Measurements from ENCODE around the gene LRBA.
A peak's percentile ranks its signal among the peaks of the same experiment; 100 is the strongest.

Gene LRBA

GRCh38 chr4:150867148-150867547, 147.9 kb downstream of the LRBA start:
- peak; percentile 27 for DNase-seq

DNA sequence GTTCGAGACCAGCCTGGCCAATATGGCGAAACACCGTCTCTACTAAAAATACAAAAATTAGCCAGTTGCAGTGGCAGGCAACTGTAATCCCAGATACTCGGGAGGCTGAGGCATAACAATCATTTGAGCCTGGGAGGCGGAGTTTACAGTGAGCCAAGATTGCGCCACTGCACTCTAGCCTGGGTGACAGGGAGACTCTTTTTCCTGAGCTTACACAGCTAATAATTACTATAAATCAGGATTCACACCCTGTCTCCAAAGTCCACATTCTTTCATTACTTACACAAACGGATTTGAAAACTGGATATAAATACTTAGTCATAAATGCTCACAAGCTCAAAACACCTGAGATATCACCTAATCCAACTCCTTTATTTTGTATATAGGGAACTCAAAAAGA, 151.6 kb downstream of the LRBA start:
- no peak for DNase-seq

- DNase-seq: no peak
Observed at GRCh38 chr4:150862829-150863228, 152.3 kb downstream of the LRBA start.

DNA sequence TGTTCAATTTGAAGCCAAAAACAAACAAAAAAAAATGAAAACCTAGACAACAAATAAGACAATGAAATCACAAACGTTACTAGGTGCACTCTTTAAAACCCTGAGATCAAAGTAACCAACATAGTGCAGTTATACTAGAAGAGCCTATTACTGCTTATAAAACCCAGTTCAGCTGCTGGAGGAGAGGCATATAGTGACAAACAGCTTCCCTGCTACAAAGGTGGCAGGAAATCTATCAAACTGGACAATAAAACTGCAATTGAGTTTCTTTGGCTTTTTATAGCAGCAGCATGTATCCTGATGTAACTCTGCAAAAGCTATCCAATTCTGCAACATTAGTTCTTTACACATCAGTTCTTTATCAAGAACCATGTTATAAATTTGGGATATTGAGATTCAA, 155.6 kb downstream of the LRBA start:
- no peak for DNase-seq

GRCh38 chr4:150855981-150856510, 159.0 kb downstream of the LRBA start:
- DNase-seq: no peak

DNA sequence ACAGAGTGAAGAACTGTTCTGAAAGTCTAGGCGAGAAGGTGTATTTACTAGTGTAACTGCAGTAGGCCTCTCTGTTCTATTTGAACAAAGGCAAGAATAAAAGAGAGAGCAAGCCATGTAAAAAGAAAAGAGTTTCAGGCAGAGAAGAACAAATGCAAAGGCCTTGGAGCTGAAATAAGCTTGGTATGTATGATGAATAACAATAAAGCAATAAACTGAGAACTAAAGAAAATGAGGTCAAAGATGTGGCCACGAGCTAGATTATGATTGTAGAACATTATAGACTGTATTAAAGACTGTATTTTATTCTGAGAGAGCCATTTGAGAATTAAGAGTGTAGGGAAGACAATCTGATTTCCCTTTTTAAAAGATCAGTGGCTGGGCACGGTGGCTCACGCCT, 160.5 kb downstream of the LRBA start:
- no peak for DNase-seq

GRCh38 chr4:150853882-150854281, 161.2 kb downstream of the LRBA start:
- no peak for DNase-seq

- DNase-seq: no peak
Observed at GRCh38 chr4:150852216-150852615, 162.9 kb downstream of the LRBA start.

DNA sequence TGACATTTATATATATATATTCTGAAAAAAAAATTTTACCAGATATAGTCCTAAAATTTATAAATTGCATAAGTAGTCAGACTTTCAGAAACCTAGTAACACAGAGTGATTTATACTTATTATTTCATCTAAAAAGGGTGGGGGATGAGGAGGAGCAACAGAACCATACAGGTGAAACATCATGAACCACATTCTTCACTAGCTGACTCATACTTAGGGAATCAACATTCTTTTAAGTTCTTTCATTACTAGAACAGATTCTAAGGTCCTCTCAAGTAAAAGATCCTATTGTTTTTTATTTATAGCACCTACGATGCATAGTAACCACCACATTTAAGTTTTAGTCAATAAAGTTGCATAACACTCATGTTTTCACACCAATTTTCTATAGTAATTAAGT, 166.1 kb downstream of the LRBA start:
- no peak for DNase-seq

GRCh38 chr4:150828159-150828558, 186.9 kb downstream of the LRBA start:
- no peak for DNase-seq

- DNase-seq: no peak
Observed at GRCh38 chr4:150827226-150827625, 187.9 kb downstream of the LRBA start.

GRCh38 chr4:150826306-150826705, 188.8 kb downstream of the LRBA start:
- DNase-seq: no peak

DNA sequence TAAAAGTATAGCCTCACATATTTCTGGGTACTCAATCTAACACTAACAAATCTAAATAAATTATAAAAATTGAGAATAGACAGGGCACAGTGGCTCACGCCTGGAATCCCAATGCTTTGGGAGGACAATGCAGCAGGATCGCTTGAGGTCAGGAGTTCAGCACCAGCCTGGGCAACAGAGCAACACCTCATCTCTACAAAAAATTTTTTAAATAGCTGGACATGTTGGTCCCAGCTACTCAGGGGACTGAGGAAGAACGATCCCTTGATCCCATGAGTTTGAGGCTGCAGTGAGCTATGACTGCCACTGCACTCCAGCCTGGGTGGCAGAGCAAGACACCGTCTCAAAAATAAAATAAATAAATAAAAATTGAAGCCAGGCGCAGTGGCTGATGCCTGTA, 192.7 kb downstream of the LRBA start:
- DNase-seq: no peak

GRCh38 chr4:150821641-150822040, 193.4 kb downstream of the LRBA start:
- DNase-seq: no peak

GRCh38 chr4:150820409-150820808, 194.7 kb downstream of the LRBA start:
- DNase-seq: no peak

DNA sequence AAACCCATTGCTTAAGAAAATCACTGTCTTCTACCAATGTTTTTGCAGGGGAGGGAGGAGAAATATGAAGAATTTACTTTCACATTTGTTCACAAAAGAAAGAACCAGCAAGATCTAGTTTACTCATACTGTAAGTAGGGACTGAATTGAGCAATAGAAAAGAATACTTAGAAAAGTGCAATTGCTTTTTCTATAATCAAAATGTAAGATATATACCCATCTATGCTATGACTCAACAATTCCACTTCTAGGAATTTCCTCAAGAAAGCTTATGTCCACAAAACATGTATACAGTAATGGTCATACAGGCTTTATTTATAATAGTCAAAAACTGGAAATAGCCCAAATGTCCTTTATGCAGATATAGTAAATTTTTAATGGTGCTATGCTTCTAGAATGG, 196.4 kb downstream of the LRBA start:
- no peak for DNase-seq

DNA sequence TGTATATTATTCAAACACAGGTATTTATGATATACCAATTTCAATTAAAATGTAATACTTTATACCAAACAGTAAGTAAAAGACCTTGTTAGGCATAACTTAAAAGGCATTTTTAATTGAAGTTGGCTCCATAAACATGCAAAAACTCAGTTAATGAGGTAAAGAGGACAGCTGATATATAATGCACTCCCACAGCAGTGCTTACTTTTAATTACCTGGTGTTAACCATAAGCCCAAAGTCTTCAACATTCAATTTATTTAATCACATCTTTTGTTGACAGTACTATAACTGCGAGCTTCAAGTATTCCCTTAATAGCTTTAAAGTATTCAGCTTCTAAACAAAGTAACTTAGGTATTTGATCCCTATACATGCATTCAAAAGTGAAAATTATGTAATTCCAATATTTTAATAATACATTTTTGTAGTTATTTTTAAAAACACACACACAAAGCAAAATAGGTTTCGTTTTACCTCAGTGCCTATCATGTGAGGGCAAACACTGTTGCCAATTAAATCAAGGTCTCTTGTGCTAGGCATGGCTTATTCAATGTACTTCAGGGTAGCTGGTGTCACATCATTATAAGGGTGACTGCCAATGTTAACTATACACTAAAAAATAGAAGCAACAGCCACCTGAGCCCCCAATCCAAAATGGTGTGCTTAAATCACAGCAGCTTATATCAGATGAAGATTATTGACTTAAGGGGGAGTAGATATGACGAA, 197.1 kb downstream of the LRBA start:
- no peak for DNase-seq

DNA sequence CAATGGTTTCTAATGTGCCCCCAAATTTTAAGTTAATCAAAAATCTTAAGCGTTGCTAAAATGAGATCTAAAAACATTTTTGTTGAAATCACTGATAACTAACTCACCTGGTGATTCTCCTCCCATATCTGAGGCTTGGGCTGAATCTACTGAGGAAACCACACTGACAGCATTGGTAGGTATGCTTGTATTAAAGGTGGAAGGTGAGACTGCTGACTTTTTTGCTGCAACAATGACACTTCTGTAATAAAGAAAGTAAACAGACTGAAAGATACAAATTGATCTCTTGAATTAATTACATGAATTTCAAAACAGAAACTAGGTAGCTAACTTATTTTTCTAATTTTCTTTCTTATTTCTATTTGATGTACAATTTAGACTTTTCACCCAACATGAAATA, 198.1 kb downstream of the LRBA start:
- no peak for DNase-seq

DNA sequence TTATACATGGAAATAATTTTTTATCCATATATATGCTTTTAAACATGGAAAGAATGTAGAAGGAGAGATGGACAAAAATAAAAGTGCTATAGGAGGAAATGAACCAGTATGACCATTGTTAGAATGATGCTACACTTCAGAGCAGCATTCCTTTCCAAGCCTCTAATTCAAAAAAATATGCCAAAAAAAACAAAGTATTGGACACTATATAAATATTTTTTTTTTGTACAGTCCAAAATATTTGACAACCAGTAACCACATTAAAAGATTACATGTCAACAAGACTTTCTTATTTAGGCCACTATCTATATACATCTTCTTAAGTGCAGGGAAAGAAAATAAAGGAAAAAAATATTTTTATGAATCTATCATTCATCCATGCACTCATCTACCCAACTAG, 198.6 kb downstream of the LRBA start:
- DNase-seq: no peak

DNA sequence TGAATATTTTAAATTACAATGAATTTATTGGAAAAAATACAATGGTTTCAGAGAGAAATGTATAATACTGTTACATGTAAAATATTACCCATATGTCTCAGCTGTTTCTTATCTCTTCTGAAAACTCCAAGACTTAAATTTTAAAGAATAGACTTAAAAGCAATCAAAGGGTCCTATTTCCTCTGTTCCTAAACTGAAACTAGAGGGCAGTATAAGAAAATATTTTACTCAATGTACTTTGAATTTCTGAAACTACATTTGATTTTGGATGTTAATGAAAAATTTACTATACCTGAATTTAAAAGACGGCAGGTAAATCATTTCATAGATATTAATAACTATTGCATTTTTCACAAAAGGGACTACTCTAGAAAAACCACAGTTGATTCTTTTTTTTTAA, 200.2 kb downstream of the LRBA start:
- DNase-seq: no peak

DNA sequence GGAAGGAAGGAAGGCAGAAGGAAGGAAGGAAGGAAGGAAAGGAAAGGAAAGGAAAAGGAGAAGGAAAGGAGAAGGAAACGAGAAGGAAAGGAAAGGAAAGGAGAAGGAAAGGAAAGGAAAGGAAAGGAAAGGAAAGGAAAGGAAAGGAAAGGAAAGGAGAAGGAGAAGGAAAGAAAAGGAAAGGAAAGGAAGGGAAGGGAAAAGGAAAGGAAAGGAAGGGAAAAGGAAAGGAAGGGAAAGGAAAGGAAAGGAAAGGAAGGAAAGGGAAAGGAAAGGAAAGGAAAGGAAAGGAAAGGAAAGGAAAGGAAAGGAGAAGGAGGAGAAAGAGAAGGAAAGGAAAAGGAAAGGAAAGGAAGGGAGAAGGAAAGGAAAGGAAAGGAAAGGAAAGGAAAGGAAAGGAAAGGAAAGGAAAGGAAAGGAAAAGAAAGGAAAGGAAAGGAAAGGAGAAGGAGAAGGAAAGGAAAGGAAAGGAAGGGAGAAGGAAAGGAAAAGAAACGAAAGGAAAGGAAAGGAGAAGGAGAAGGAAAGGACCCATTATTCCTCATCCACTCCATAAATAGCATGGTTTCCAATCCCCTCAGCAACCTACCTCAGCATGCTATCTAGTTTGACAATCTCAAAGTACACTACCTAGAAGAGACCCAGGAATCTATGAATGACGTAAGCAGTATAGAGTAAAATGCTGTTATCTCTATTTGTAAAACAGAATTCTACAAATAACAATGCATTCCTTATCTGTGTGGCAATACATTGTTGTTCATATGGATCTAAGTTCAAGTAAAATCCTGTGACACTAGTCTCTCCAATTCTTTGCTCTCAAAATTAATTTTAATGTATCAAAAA, 209.7 kb downstream of the LRBA start:
- no peak for DNase-seq

DNA sequence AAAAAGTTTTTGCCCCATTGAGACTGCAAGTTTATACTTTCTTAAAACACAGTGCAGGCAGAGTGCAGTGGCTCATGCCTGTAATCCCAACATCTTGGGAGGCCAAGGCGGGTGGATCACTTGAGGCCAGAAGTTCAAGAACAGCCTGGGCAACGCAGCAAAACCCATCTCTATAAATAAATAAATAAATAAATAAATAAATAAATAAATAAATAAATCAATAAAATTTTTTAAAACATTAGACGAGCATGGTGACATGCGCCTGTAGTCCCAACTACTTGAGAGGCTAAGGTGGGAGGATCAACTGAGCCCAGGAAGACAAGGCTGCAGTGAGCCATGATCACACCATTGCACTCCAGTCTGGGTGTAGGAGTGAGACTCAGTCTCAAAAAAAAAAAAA, 213.3 kb downstream of the LRBA start:
- DNase-seq: no peak

DNA sequence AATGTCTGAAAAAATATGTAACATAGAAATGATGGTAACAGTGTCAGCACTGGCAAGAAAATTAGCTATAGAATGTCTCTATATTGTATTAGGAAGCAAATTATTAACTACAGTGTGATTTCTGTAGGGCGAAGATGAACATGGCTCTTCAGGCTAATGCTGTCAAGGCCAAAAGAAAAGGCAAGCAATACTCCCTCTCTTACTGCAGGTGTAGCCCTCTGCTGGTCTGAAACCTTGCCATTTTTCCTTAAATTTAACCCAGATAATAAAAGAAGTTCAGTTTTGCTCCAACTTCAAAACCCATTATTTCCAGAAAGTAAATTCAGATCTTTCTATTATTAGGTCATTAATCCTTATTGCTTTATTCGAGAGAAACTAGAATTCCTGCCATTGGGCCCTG, 215.9 kb downstream of the LRBA start:
- no peak for DNase-seq

DNA sequence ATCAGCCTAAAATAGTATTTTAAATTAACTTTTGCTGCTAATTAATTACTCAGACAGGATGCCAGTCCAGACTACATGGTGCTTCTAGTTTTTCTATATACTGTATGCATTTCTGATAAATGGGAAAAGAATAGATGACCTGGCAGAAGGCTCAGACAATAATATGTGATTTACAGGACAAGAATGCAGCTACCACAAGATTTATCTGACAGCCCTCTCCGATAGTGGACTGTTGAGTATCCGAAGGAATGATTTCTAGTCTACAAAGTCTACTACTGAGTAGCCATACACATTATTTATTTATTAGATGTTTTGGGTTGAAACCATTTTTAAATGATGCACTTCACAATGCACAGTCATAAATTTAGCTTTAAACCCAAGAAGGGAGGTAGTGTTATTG, 220.4 kb downstream of the LRBA start:
- no peak for DNase-seq
